Mucosa of gallbladder (tissue), 1 donor: ENCODE results near the gene PNPLA7. TPM values are rescaled to one million over a fixed set of nuclear protein-coding genes. Genes with fewer than 3 reads are reported as not detected.
"Not testable (repeated sequence)": the region's sequence is repeated elsewhere in the genome, so short reads cannot be mapped to it uniquely, and the experiment has no call there.

Experiments used
- DNase-seq: peaks from one replicate; pipeline ENCODE4 v3.0.0-alpha.2; 2020; ENCODE audit warnings: low spot score
- total RNA-seq: library from RNA; stranded (reverse); gene quantifications from one replicate; pipeline ENCODE4 v1.2.1, GENCODE V29; 2021
- donor health status: DM: no; HTN: no; CAD: no.

PNPLA7 gene
- total RNA-seq, 1 donor from 2014 or later = 16.5 TPM

DNA sequence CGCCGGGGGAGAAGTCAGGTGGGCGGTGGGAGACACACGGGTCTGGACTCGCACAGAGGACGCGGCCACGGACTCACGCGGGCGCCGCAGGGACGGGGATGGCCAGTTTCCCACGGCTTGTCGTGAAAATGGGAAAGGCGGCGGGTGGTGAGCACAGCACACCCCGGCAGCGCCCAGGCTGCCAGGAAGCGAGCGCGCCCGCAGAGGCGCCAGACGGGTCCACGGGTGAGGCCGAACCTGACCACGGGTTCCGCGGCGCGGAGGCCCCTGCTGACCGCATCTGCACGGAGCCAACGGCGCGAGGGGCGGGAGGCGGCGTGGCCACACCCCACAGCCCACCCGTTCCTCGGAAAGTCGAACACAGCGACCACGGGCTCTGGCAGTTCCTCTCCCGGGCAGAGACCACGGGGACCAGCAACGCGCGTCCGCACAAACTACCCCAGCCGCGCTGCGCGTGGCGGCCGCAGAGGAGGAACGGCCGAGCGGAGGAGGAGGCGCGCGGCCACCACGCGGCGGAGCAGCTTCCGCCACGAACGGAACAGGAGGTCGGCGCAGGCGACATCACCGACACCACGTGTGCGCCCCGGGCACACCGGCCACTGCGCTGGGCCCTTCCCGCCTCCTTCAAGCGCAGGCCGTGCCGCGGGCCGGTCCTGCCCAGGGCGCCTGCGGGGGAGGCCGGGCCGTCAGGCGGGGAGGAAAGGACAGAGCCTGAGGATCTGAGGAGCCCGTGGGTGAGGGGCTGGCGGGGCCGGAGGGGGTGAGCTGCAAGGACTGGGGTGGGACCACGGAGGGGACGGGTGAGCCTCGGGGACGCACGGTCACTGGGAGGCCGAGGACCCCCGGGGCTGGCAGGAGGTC lies 132.8 kb downstream of the PNPLA7 start:
- DNase-seq = no peak

- DNase-seq = no peak
Measured at GRCh38 chr9:137416563-137417151, 133.5 kb downstream of the PNPLA7 start.

GRCh38 chr9:137416006-137416562 lies 134.1 kb downstream of the PNPLA7 start:
- DNase-seq = no peak

DNA sequence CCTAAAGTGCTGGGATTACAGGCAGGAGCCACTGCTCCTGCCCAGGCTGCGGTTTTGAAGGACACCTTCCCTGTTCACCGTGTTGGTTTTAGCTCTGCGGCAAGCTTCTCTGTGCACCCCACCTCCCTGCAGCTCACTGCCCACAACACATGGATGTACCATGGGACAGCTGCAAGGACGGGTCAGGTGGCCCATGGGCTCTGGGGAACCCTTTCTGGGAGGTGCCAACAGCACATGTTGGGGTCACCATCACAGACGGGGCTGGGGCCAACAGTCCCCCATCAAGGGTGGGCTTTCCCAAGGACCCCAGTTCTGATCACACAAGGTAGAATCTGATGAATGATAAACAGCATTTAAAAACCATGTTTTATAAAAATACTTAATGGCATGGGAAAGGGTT lies 134.8 kb downstream of the PNPLA7 start:
- no peak for DNase-seq

GRCh38 chr9:137412431-137412830 lies 137.8 kb downstream of the PNPLA7 start:
- DNase-seq = no peak

- DNase-seq = peak; percentile 90
Measured at GRCh38 chr9:137411645-137412380, 138.4 kb downstream of the PNPLA7 start.

GRCh38 chr9:137411260-137411644 lies 138.9 kb downstream of the PNPLA7 start:
- DNase-seq = no peak

DNA sequence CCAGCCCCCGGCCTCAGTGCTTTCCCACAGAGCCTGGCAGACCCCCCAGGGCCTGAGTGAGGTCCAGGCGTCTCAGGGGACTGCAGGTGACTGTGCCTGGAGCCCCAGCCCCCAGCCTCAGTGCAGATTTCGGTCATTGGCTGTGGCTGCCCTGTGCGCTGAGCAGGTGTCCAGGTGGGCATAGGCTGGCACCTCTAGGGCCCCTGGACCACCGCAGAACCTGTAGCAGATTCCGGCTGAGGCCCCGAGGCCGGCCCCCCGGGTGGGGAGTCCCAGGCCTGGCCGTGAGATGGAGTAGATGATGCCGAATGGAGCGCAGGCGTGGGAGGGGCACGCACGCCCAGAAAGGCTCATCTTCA lies 139.3 kb downstream of the PNPLA7 start:
- DNase-seq = no peak

DNA sequence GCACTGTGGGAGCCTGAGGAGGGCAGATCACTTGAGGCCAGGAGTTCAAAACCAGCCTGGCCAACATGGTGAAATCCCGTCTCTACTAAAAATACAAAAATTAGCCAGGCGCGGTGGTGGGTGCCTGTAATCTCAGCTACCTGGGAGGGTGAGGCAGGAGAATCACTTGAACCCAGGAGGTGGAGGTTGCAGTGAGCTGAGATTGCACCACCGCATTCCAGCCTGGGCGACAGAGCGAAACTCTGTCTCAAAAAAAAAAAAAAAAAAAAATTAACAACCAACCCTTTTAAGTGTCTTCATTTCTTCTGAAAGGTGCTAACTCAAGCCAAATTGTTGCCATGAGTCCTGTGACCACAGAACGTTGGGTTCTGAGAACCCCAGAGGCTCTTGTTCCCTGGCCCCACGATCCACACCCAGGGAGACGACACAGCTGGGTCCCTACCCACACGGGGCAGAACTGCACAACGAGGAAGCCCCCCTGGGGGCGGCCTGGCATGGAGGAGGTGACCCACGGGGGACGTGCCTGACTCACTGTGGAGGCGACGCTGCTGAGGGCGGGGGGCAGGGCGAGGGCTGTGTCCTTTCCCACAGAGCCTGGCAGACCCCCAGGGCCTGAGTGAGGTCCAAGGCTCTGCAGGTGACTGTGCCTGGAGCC lies 139.8 kb downstream of the PNPLA7 start:
- DNase-seq = not testable (repeated sequence)

Other genes with a start within 250 kb of the PNPLA7 start
- gene NRARP, start 248.1 kb downstream of the PNPLA7 start, total RNA-seq = 124 TPM
- gene EXD3, start 127.2 kb downstream of the PNPLA7 start, total RNA-seq = 47.6 TPM
- gene NOXA1, start 127.0 kb downstream of the PNPLA7 start, total RNA-seq = 36.7 TPM
- gene ENTPD8, start 109.0 kb downstream of the PNPLA7 start, total RNA-seq = 27.9 TPM
- 69.6 TPM for gene NSMF, start 91.1 kb downstream of the PNPLA7 start, total RNA-seq
- 86.8 TPM for gene MRPL41, start 1.5 kb upstream of the PNPLA7 start, total RNA-seq
- 33.9 TPM for gene DPH7, start 28.5 kb upstream of the PNPLA7 start, total RNA-seq
- gene ZMYND19, start 40.1 kb upstream of the PNPLA7 start, total RNA-seq = 22.2 TPM
- 134 TPM for gene ARRDC1, start 55.3 kb upstream of the PNPLA7 start, total RNA-seq
- 100 TPM for gene EHMT1, start 68.6 kb upstream of the PNPLA7 start, total RNA-seq